OCI-LY7 (cell line): ENCODE measurements around the gene GNA12. TPM values are rescaled to one million over a fixed set of nuclear protein-coding genes. Genes with fewer than 3 reads are reported as not detected.

Experiments used
- BruUV-seq: library from RNA; stranded (reverse); fragments of 400-500 nt; replicated peaks from 2 replicates; lab custom pipeline; 2021; lab: Mats Ljungman, UMichigan
- CTCF ChIA-PET: fragments of 300-600 bp; sonication (Branson Sonifier 250); formaldehyde crosslinking; loops from one replicate; lab custom pipeline; 2022; ENCODE audit warnings: antibody characterized with exemption; ENCODE audit not compliant: unreplicated experiment; lab: Charles Lee
- POLR2A ChIA-PET: fragments of 300-600 bp; sonication (Branson Sonifier 250); formaldehyde crosslinking; loops from one replicate; lab custom pipeline; 2022; ENCODE audit warnings: antibody characterized with exemption; lab: Charles Lee
- DNase-seq: peaks from one replicate; pipeline ENCODE4 v3.0.0-alpha.2; 2015; ENCODE audit warnings: low spot score
- H2AFZ ChIP-seq: fragments of 200-600 bp; sonication (generic), shearing (Covaris generic); 2 replicates; pipeline ENCODE4 v1.6.1; 2014; ENCODE audit warnings: mild to moderate bottlenecking, antibody characterized with exemption, low read length, moderate library complexity
- H3K27ac ChIP-seq: fragments of 200-600 bp; sonication (generic); 2 replicates; pipeline ENCODE4 v1.5.1; 2014; ENCODE audit warnings: mixed run types, low read depth, mild to moderate bottlenecking, moderate library complexity, low read length, inconsistent platforms; ENCODE audit not compliant: poor library complexity, severe bottlenecking
- H3K36me3 ChIP-seq: fragments of 200-600 bp; sonication (generic); 2 replicates; pipeline ENCODE4 v1.6.1; 2014; ENCODE audit warnings: mild to moderate bottlenecking, antibody characterized with exemption, low read length, moderate library complexity, mixed read lengths; ENCODE audit not compliant: insufficient read depth
- H3K4me1 ChIP-seq: fragments of 200-600 bp; sonication (generic); 2 replicates; pipeline ENCODE4 v1.5.1; 2014; ENCODE audit warnings: mild to moderate bottlenecking, low read length; ENCODE audit not compliant: insufficient read depth, poor library complexity, severe bottlenecking
- H3K4me2 ChIP-seq: fragments of 200-600 bp; sonication (generic); 2 replicates; pipeline ENCODE4 v1.6.1; 2014; ENCODE audit warnings: mild to moderate bottlenecking, low read length
- H3K4me3 ChIP-seq: fragments of 200-600 bp; sonication (generic); 2 replicates; pipeline ENCODE4 v1.5.1; 2014; ENCODE audit warnings: mild to moderate bottlenecking, low read depth, low read length; ENCODE audit not compliant: poor library complexity, severe bottlenecking
- H3K79me2 ChIP-seq: fragments of 200-600 bp; sonication (generic); 2 replicates; pipeline ENCODE4 v1.6.1; 2016; ENCODE audit warnings: low read depth, mild to moderate bottlenecking, low read length, moderate library complexity, mixed read lengths; ENCODE audit not compliant: insufficient read depth
- H3K9me2 ChIP-seq: fragments of 200-600 bp; sonication (generic); 2 replicates; pipeline ENCODE4 v1.6.1; 2016; ENCODE audit warnings: mild to moderate bottlenecking, low read length, mixed read lengths; ENCODE audit not compliant: insufficient read depth
- H3K9me3 ChIP-seq: fragments of 200-600 bp; sonication (generic); 2 replicates; pipeline ENCODE4 v1.6.1; 2014; ENCODE audit warnings: mild to moderate bottlenecking, mixed run types, low read length, mixed read lengths
- H4K20me1 ChIP-seq: fragments of 200-600 bp; sonication (generic); 2 replicates; pipeline ENCODE4 v1.6.1; 2014; ENCODE audit warnings: mild to moderate bottlenecking, antibody characterized with exemption, low read length, moderate library complexity, mixed read lengths; ENCODE audit not compliant: insufficient read depth
- EZH2phosphoT487 ChIP-seq: fragments of 200-600 bp; sonication (generic); IDR thresholded peaks from 2 replicates; pipeline ENCODE4 v1.6.1; 2018; ENCODE audit warnings: low read depth, borderline replicate concordance, mild to moderate bottlenecking, mixed run types, antibody characterized with exemption, low read length, moderate library complexity, mixed read lengths
- intact Hi-C: fragments of 100-400 bp; cut with micrococcal nuclease; formaldehyde crosslinking; loops from one replicate; pipeline ENCODE4 v1.10.0; 2022; ENCODE audit not compliant: unreplicated experiment
- total RNA-seq, 2 experiments: library from RNA; depleted of rRNA in 1 of 2; stranded (reverse); fragments of >200 nt in 1 of 2; shearing (Covaris generic) in 1 of 2; gene quantifications; 2 replicates each; pipeline ENCODE4 v1.2.3, GENCODE V29; 2014 to 2022
- TF ChIP-seq, protein P1 (sequence below): fragments of 200-600 bp; sonication (generic); conservative IDR thresholded peaks from 2 replicates; pipeline ENCODE4 v1.5.1; 2014; ENCODE audit warnings: mild to moderate bottlenecking, antibody characterized with exemption, low read length, moderate library complexity, mixed read lengths

GNA12 gene
- total RNA-seq, 2 experiments from 2014 or later = 10.3 to 35.9 TPM

DNA sequence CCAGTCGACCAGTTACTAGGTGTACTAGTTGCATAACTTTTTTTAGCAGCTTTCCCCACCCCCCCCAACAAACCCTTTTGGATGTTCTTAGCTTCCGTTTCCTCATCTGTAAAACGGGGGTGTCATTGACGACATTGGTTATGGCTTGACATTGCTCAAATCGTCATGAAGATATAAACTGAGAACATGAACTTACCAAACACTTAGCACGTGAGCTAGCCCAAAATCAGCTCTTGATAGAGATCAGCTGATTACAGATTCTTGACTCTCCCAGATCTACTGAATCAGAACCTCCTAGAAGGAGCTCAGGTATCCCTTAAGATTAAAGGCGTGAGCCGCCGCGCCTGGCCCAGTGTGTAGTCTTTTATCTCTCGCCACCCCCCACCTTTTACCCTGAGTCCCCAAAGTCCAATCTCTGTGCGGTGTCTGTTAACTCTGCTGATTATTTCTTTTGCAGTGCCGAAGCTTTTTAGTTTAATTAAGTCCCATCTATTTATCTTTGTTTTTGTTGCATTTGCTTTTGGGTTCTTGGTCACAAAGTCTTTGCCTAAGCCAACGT lies 1.0 kb upstream of the GNA12 start:
- CTCF ChIA-PET = interaction anchor here (0.6 kb wide), 1 partner anchor 283 kb away, joined by 3 read pairs; no protein-coding TSS in a partner anchor
- no peak overlapping the region for H3K27ac ChIP-seq
- H2AFZ ChIP-seq = peak overlapping the region; percentile 98
- peaks cover 3% of the 10 kb centered on the region; the same call in 1 of the 2 replicates for H4K20me1 ChIP-seq
- no peaks in the 10 kb centered on the region for H3K9me3 ChIP-seq
- POLR2A ChIA-PET = interaction anchor here (0.6 to 1.5 kb wide), 9 partner anchors 9 to 1677 kb away, joined by 3 to 7 read pairs (median 4); no protein-coding TSS in a partner anchor
- H3K4me1 ChIP-seq = peaks cover 35% of the 10 kb centered on the region
- peak overlapping the region; percentile 87 for H3K4me2 ChIP-seq
- no peak for DNase-seq
- intact Hi-C loops = no loop called here
- TF ChIP-seq, protein P1, sequence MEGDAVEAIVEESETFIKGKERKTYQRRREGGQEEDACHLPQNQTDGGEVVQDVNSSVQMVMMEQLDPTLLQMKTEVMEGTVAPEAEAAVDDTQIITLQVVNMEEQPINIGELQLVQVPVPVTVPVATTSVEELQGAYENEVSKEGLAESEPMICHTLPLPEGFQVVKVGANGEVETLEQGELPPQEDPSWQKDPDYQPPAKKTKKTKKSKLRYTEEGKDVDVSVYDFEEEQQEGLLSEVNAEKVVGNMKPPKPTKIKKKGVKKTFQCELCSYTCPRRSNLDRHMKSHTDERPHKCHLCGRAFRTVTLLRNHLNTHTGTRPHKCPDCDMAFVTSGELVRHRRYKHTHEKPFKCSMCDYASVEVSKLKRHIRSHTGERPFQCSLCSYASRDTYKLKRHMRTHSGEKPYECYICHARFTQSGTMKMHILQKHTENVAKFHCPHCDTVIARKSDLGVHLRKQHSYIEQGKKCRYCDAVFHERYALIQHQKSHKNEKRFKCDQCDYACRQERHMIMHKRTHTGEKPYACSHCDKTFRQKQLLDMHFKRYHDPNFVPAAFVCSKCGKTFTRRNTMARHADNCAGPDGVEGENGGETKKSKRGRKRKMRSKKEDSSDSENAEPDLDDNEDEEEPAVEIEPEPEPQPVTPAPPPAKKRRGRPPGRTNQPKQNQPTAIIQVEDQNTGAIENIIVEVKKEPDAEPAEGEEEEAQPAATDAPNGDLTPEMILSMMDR = no peak
- TF ChIP-seq EZH2phosphoT487 = no peak
- H3K79me2 ChIP-seq = peaks cover 29% of the 10 kb centered on the region
- peaks cover 11% of the 10 kb centered on the region for H3K36me3 ChIP-seq
- BruUV-seq = no TSS peak
- no peaks in the 10 kb centered on the region for H3K9me2 ChIP-seq
- H3K4me3 ChIP-seq = peak overlapping the region; percentile 68

DNA sequence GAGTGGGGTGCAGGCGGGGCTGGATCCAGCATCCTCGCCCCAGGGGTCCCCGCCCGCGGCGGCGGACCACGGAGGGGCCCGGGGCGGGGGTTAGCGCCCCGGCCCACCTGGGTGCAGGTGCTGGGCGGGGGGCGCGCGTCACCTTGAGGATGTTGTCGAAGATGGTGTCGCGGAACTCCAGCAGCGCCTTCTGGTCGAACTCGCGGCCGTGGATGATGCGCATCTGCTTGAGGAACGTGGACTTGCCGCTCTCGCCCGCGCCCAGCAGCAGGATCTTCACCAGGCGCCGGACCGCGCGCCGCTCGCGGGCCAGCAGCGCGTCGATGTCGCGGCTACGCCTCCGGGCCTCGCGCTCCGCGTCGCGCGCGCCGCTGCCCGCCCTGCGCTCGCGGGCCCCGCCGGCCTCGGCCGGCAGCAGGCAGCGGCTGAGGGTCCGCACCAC lies 376 bp downstream of the GNA12 start:
- Histone ChIP-seq H3K36me3 (peaks cover 19% of the 10 kb centered on the region), H3K4me2 (peak overlapping the region; percentile 77), H2AFZ (no peak overlapping the region), H4K20me1 (peaks cover 3% of the 10 kb centered on the region; the same call in 1 of the 2 replicates), H3K4me3 (peak overlapping the region; percentile 82), H3K9me2 (no peaks in the 10 kb centered on the region), H3K79me2 (peaks cover 34% of the 10 kb centered on the region), H3K4me1 (peaks cover 49% of the 10 kb centered on the region), H3K9me3 (no peaks in the 10 kb centered on the region), H3K27ac (no peak overlapping the region)
- peak; percentile 50 for DNase-seq
- ChIA-PET CTCF (interaction anchor here (0.6 kb wide), 1 partner anchor 51 kb away, joined by 6 read pairs; no protein-coding TSS in a partner anchor), POLR2A (interaction anchor here (0.6 kb wide), 1 partner anchor 73 kb away, joined by 5 read pairs; no protein-coding TSS in a partner anchor)
- TF ChIP-seq EZH2phosphoT487 = no peak
- TF ChIP-seq, protein P1 = no peak
- intact Hi-C loops = loop anchor here (1.0 kb wide), 1 partner anchor 133 kb away; no protein-coding TSS in a partner anchor
- BruUV-seq = no TSS peak
